GM12874 (cell line): ENCODE data around the gene MATCAP1.

Experiments
- TF ChIP-seq, protein P1 (sequence below): IDR thresholded peaks from 2 replicates; pipeline ENCODE4 v1.5.1; 2011; ENCODE audit warnings: low read depth, mild to moderate bottlenecking, control low read depth, low read length, moderate library complexity; ENCODE audit not compliant: insufficient read depth

The MATCAP1 gene

DNA sequence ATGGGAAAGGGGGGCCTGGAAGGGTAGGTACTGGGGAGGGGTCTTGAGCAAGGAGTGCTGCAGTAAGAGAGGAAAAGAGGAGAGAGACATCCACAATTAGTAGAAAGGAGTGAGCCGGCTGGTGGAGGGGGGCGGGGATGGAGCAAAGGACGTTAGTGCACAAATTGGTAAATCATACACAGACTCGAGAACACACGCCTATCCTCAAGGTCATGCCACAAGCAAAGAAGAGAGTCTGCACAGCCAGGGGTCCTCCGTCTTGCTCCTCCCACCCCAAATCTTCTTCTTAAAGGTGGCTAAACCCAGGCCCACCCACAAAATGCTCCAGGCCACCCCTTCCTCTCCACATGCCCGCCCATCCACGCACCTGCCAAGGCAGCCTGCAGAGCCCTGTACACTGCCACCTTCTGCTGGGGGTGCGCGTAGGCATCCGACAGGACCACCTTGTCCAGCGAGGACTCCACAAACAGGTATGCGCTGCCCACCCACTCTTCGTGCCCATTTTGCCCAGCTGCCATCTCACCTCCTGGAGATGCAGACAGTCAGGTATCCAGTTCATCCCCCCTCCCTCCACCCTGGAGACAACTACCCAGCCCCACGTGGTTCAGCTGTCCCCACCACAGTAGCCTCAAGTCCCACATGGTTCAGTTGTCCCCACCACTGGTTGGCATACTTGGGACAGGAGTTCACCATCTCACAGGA is 27.5 kb downstream of the MATCAP1 start:
- TF ChIP-seq, protein P1, sequence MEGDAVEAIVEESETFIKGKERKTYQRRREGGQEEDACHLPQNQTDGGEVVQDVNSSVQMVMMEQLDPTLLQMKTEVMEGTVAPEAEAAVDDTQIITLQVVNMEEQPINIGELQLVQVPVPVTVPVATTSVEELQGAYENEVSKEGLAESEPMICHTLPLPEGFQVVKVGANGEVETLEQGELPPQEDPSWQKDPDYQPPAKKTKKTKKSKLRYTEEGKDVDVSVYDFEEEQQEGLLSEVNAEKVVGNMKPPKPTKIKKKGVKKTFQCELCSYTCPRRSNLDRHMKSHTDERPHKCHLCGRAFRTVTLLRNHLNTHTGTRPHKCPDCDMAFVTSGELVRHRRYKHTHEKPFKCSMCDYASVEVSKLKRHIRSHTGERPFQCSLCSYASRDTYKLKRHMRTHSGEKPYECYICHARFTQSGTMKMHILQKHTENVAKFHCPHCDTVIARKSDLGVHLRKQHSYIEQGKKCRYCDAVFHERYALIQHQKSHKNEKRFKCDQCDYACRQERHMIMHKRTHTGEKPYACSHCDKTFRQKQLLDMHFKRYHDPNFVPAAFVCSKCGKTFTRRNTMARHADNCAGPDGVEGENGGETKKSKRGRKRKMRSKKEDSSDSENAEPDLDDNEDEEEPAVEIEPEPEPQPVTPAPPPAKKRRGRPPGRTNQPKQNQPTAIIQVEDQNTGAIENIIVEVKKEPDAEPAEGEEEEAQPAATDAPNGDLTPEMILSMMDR: no peak

DNA sequence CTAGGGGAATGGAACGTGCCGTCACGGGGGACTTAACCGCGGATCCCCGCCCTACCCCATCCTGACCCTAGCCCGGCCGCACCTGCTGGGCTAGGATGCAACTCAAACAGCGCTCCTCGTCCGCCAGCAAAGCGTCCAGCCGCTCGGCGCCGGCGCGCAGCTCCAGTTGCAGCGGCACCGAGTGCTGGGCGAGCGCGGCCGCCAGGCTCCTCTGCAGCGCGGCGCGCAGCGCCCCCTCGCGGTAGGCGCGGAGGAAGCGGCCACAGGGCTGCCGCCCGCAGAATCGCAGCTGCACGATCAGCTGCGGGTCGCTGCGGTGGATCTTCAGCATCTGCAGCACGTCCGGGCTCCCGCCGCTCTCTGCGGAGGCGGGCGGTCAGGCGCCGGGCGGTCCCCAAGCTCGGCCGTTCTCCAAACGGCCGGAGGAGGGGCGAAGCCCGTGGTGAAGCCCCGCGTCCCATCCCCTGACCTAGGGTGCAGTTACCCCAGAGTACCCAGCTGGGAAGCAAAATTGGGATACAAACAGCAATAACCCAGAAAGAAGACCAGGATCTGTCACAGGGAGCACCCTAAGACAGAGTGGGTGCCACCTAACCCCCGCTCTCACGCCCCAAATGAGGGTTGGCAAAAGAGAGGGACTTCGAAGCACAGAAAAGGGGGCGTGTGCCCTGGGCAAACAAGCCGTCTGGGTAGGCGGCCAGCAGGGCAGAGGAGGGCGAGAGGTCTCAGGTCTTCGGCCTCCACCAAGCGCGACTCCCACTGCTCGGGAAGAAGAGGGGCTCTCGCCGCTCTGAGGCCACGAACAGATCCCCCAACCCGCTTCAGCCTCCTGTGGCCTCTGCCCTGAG is 28.2 kb downstream of the MATCAP1 start:
- TF ChIP-seq, protein P1: peak; percentile 99

DNA sequence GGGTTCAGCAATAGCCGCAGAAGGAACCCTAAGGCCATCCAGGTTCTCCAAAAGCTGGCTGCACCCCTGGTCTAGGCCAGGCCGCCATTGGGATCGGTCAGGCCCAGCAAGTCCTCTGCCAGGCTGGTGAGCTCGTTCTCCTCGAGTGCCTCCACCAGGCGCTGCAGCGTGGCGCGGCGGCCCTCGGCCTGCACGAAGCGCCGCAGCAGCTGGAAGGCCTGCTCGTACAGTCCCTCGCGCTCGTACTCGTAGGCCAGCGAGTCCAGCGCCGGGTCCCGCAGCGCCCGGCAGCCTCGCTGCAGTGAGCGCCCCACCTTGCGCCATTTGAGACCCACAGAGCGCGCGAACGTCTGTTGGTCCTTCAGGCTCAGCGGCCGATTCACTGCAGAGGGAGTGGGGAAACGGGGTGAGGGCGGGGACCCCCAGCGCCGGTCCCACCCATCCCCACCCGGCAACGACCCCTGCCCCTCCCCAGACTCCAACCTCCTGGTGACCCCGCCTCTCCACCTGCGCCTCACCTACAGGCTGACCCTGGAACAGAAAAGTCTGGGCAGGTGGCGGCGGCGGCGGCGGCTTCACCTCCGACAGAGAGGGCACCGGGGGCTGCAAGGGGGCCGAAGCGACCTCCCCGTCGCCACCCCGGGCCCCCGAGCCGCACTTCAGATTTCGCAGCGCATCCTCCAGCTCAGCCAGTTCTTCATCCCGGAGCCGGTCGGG is 29.0 kb downstream of the MATCAP1 start:
- TF ChIP-seq, protein P1: no peak

DNA sequence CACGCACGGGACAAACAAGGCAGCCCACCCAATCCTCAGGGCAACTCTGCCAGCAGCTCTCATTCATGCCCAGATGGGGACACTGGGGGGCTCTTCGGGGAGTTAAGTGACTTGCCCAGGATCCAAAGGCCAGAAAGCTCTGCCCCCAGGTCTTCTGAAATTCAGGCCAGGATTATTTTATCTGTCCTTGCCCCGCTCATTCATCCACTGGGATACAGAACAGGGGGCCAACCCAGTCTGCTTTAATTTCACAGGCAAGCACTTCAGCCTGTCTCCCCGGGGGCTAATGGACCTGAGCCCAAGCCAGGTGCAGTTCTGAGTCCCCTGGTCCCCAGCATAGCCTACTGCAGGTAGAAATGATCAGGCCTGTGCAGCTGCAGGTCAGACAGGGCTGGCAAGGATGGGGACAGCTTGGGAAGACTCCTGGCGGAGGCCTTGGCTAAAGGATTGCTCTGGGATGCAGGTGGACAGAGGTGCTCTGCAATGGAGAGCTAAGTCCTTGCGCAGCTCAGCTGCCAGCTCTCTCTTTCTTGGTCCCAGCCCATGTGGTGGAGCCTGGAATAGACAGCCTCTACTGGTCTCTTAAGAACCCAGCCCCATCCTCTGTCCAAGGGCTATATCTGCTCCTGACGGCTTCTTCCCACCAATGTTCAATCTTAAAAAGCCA is 32.2 kb downstream of the MATCAP1 start:
- TF ChIP-seq, protein P1: 0 out of 2 replicates have a peak, but pooled peaks have one; percentile 7

DNA sequence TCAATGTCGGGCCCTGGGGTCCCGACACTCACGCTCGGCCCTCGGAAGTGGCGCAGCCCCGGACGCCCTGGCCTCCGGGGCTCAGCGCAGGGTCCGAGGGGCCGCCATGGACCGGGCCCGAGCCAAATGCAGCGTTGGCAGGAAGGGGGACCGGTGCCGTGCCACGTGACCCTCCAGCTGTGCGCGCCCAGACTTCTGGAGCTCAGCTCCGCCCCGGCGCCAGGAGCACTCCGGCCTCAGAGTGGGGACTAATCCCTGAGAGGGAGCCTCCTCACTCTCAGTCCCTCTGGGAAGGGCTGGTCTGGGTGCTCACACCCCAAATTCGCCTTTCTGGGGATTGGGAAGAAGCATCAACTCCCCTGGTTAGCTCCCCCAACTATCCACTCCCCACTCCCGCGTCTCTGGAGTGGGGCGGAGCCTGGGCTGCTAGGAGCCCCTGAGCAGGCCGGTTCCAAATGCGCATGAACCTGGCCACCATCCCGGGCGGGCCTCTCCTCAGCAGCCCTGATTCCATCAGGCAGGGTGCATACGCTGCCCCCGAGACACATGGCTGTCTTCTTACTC is 32.8 kb downstream of the MATCAP1 start, which contains the start of gene B3GNT9:
Gene B3GNT9 (minus strand): TSS at position 166 of the 564 bp plus-strand sequence. CDS start 513 bp downstream, outside the sequence.
- TF ChIP-seq, protein P1: no peak

DNA sequence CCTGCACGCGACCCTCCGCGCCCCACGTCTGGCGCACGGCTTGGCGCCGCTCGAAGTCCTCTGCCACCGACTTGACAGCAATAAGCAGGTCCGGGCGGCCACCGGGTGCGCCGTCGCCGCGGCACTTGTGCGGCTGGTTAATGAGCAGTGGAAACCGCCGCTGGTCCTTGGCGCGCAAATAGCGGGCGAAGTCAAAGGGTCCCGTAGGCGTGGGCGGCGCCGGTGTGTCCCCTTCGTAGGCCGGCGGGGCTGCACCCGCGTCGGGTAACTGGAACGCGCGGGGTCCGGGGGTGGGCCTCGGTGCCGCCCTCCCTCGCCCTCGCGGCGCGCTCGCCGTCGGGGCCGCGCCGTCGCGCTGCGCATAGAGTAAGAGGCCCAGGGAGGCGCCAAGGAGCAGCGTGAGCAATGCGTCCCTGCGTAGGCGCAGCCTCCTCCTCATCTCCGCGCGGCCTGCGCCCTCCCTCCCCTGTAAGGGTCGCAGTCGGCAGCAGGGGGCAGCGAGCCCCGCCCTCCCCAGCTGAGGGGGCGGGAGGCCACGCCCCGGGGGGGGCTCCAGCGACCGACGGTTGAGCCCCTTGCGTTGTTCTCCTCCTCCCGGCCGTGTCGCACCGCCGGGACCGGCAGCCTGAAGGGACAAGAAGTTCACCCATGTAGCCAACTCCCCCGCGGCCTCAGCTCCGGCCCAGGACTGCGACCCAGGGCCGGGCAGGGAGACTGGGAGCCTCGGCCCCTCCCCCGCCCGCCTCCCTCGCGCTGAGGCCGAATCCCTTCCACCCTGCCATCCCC is 33.5 kb downstream of the MATCAP1 start:
- TF ChIP-seq, protein P1: 0 out of 2 replicates have a peak, but pooled peaks have one; percentile 12
